Measurements from ENCODE around the gene PLXDC1. TPM values are rescaled to one million over a fixed set of nuclear protein-coding genes. Genes with fewer than 3 reads are reported as not detected.

Gene PLXDC1
- total and polyA plus RNA-seq, 10 donors: 2.9 to 11.2 (median 4.5) TPM

GRCh38 chr17:39193346-39193745 is 41.9 kb upstream of the PLXDC1 start:
- no peaks in the 10 kb centered on the region for H3K9me3 ChIP-seq
- TF ChIP-seq CTCF (IDR thresholded peaks at IDR 0.05 in 8 of 11, conservative IDR thresholded peaks at IDR 0.05 in 3 of 11): no peak
- TF ChIP-seq POLR2A (IDR thresholded peaks at IDR 0.05): no peak
- TF ChIP-seq POLR2AphosphoS5 (IDR thresholded peaks at IDR 0.05): no peak
- H3K27me3 ChIP-seq (replicated peaks in 1 of 7): peaks cover 0 to 12% (median 0%) of the 10 kb centered on the region in 7 donors
- intact Hi-C loops (cut with DNase I; ENCODE audit: low total_unique reads): no loop called here
- H3K27ac ChIP-seq: no peak overlapping the region
- no peak for DNase-seq
- peaks cover 3 to 48% (median 31%) of the 10 kb centered on the region in 6 donors for H3K4me1 ChIP-seq
- no peak overlapping the region for H3K4me3 ChIP-seq
- 82 to 95% (median 86%) methylated on average over 9 to 10 of the region's 10 CpGs for WGBS, 5 donors
- peaks cover 0 to 52% (median 14%) of the 10 kb centered on the region in 6 donors for H3K36me3 ChIP-seq

GRCh38 chr17:39192901-39193300 is 41.5 kb upstream of the PLXDC1 start:
- no peak for DNase-seq
- Histone ChIP-seq H3K27me3 (replicated peaks in 1 of 7) (peaks cover 0 to 12% (median 0%) of the 10 kb centered on the region in 7 donors), H3K9me3 (no peaks in the 10 kb centered on the region), H3K4me1 (peaks cover 1 to 43% (median 26%) of the 10 kb centered on the region in 6 donors), H3K36me3 (peaks cover 0 to 56% (median 14%) of the 10 kb centered on the region in 6 donors), H3K27ac (no peak overlapping the region), H3K4me3 (no peak overlapping the region)
- TF ChIP-seq POLR2A (IDR thresholded peaks at IDR 0.05) (no peak), CTCF (IDR thresholded peaks at IDR 0.05 in 8 of 11, conservative IDR thresholded peaks at IDR 0.05 in 3 of 11) (no peak), POLR2AphosphoS5 (IDR thresholded peaks at IDR 0.05) (no peak)
- intact Hi-C loops (cut with DNase I; ENCODE audit: low total_unique reads): no loop called here
- WGBS, 5 donors: 94 to 98% (median 96%) methylated on average over 16 of the region's 16 CpGs

GRCh38 chr17:39191750-39192510 is 40.5 kb upstream of the PLXDC1 start:
- no peak for TF ChIP-seq POLR2AphosphoS5 (IDR thresholded peaks at IDR 0.05)
- no peak for TF ChIP-seq CTCF (IDR thresholded peaks at IDR 0.05 in 8 of 11, conservative IDR thresholded peaks at IDR 0.05 in 3 of 11)
- H3K4me1 ChIP-seq: peaks cover 0 to 34% (median 19%) of the 10 kb centered on the region in 6 donors
- no peak overlapping the region for H3K4me3 ChIP-seq
- no peak overlapping the region for H3K27ac ChIP-seq
- DNase-seq: no peak
- 88 to 98% (median 96%) methylated on average over 7 to 9 of the region's 9 CpGs for WGBS, 5 donors
- intact Hi-C loops (cut with DNase I; ENCODE audit: low total_unique reads): no loop called here
- peaks cover 0 to 66% (median 22%) of the 10 kb centered on the region in 6 donors for H3K36me3 ChIP-seq
- H3K9me3 ChIP-seq: no peaks in the 10 kb centered on the region
- peaks cover 0 to 3% (median 0%) of the 10 kb centered on the region in 7 donors for H3K27me3 ChIP-seq (replicated peaks in 1 of 7)

GRCh38 chr17:39187152-39187830 is 35.9 kb upstream of the PLXDC1 start:
- 82 to 90% (median 85%) methylated on average over 9 of the region's 9 CpGs for WGBS, 5 donors
- intact Hi-C loops (cut with DNase I; ENCODE audit: low total_unique reads): no loop called here
- Histone ChIP-seq H3K9me3 (no peaks in the 10 kb centered on the region), H3K4me1 (no peaks in the 10 kb centered on the region), H3K36me3 (peaks cover 0 to 97% (median 28%) of the 10 kb centered on the region in 6 donors), H3K27me3 (replicated peaks in 1 of 7) (no peaks in the 10 kb centered on the region), H3K4me3 (no peak overlapping the region), H3K27ac (no peak overlapping the region)
- DNase-seq: no peak
- TF ChIP-seq CTCF (IDR thresholded peaks at IDR 0.05 in 8 of 11, conservative IDR thresholded peaks at IDR 0.05 in 3 of 11) (no peak), POLR2A (IDR thresholded peaks at IDR 0.05) (no peak), POLR2AphosphoS5 (IDR thresholded peaks at IDR 0.05) (no peak)
